KMS-11 (cell line): ENCODE data around the gene ALPI.

Experiments
- H2AFZ ChIP-seq: fragments of 200-600 bp; sonication (generic); 2 replicates; pipeline ENCODE4 v1.6.1; 2016; ENCODE audit warnings: antibody characterized with exemption, mixed run types, low read depth
- H3K27ac ChIP-seq: fragments of 200-600 bp; sonication (generic); 2 replicates; pipeline ENCODE4 v1.6.1; 2016; ENCODE audit warnings: mild to moderate bottlenecking, mixed run types
- H3K27me3 ChIP-seq: fragments of 200-600 bp; sonication (generic); 2 replicates; pipeline ENCODE4 v1.6.1; 2017; ENCODE audit warnings: mild to moderate bottlenecking, low read depth, mixed run types, moderate library complexity; ENCODE audit not compliant: insufficient read depth
- H3K36me3 ChIP-seq: fragments of 200-600 bp; sonication (generic); 2 replicates; pipeline ENCODE4 v1.6.1; 2017; ENCODE audit warnings: mild to moderate bottlenecking, mixed run types; ENCODE audit not compliant: insufficient read depth
- H3K4me1 ChIP-seq: fragments of 200-600 bp; sonication (generic); 2 replicates; pipeline ENCODE4 v1.6.1; 2016; ENCODE audit warnings: mild to moderate bottlenecking, low read depth, mixed run types; ENCODE audit not compliant: poor library complexity, severe bottlenecking
- H3K4me2 ChIP-seq: fragments of 200-600 bp; sonication (generic); 2 replicates; pipeline ENCODE4 v1.7.0; 2016; ENCODE audit warnings: mild to moderate bottlenecking, mixed run types
- H3K4me3 ChIP-seq: fragments of 200-600 bp; sonication (generic); IDR thresholded peaks from 2 replicates; pipeline ENCODE4 v1.6.1; 2017; ENCODE audit warnings: low read depth, low read length, mixed read lengths; ENCODE audit not compliant: insufficient read depth
- H3K79me2 ChIP-seq: fragments of 200-600 bp; sonication (generic); 2 replicates; pipeline ENCODE4 v1.6.1; 2016; ENCODE audit warnings: low read depth, mixed run types; ENCODE audit not compliant: insufficient read depth
- H3K9ac ChIP-seq: fragments of 200-600 bp; sonication (generic); 2 replicates; pipeline ENCODE4 v1.6.1; 2016; ENCODE audit warnings: mild to moderate bottlenecking, mixed run types
- H4K20me1 ChIP-seq: fragments of 200-600 bp; sonication (generic); 2 replicates; pipeline ENCODE4 v1.6.1; 2016; ENCODE audit warnings: mild to moderate bottlenecking, mixed run types; ENCODE audit not compliant: insufficient read depth
- TF ChIP-seq, protein P1 (sequence below): fragments of 200-600 bp; sonication (generic); conservative IDR thresholded peaks from 2 replicates; pipeline ENCODE4 v1.6.1; 2017; ENCODE audit warnings: low read depth, mild to moderate bottlenecking, antibody characterized with exemption, low read length, moderate library complexity, mixed read lengths

Gene ALPI

DNA sequence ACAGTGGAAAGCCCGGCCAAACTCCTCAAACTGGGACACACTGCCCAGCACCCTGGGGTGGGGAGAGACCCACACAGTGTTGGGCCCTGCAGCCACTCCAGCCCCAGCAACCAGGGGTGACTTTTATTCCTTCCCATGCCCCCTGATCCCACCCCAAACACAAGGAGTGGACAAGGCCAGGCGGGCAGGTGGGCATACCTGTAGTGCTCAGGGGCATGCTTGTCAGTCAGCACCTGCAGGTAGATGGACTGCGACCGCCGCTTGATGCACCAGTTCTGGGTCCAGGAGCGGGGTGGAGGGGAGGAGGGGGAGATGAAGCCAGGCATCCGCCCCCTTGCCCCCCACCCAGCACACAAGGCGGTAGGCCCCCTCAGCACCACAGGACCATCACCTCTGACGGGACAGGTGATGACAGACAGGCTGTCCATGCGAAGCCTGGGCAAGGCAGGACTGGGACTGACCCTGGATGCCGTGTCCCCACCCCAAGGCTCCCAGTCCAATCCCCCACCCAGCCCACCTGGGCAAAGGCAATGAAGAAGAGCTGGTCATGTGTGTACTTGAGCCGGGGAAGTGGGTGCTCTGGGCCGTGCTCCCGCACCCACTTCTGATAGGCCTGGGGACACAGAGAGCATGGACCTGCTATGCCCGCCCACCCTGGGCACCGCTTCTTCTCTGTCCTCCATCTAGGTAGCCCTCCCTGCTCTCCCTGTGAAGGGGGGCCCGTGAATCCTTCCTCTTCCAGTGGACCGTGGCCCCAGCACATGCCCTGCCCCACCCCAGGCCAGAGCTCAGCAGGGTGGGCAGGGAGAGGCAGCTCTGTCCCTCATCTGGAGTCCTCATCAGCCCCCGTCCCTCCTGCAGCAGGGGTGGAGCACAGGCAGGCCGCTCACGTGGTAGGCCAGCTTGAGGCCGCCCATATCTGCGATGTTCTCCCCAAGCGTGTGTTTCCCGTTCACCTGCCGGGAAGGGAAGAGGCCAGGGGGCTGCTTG is 24.5 kb downstream of the ALPI start:
- H3K27me3 ChIP-seq: peaks cover 7% of the 10 kb centered on the region; the same call in 1 of the 2 replicates
- no peaks in the 10 kb centered on the region for H3K4me1 ChIP-seq
- H2AFZ ChIP-seq: no peak overlapping the region
- TF ChIP-seq, protein P1, sequence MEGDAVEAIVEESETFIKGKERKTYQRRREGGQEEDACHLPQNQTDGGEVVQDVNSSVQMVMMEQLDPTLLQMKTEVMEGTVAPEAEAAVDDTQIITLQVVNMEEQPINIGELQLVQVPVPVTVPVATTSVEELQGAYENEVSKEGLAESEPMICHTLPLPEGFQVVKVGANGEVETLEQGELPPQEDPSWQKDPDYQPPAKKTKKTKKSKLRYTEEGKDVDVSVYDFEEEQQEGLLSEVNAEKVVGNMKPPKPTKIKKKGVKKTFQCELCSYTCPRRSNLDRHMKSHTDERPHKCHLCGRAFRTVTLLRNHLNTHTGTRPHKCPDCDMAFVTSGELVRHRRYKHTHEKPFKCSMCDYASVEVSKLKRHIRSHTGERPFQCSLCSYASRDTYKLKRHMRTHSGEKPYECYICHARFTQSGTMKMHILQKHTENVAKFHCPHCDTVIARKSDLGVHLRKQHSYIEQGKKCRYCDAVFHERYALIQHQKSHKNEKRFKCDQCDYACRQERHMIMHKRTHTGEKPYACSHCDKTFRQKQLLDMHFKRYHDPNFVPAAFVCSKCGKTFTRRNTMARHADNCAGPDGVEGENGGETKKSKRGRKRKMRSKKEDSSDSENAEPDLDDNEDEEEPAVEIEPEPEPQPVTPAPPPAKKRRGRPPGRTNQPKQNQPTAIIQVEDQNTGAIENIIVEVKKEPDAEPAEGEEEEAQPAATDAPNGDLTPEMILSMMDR: no peak
- H3K27ac ChIP-seq: no peak overlapping the region
- H3K36me3 ChIP-seq: no peaks in the 10 kb centered on the region
- H3K9ac ChIP-seq: no peak overlapping the region
- no peak overlapping the region for H3K4me2 ChIP-seq
- H3K79me2 ChIP-seq: no peaks in the 10 kb centered on the region
- H4K20me1 ChIP-seq: no peaks in the 10 kb centered on the region
- no peak overlapping the region for H3K4me3 ChIP-seq

DNA sequence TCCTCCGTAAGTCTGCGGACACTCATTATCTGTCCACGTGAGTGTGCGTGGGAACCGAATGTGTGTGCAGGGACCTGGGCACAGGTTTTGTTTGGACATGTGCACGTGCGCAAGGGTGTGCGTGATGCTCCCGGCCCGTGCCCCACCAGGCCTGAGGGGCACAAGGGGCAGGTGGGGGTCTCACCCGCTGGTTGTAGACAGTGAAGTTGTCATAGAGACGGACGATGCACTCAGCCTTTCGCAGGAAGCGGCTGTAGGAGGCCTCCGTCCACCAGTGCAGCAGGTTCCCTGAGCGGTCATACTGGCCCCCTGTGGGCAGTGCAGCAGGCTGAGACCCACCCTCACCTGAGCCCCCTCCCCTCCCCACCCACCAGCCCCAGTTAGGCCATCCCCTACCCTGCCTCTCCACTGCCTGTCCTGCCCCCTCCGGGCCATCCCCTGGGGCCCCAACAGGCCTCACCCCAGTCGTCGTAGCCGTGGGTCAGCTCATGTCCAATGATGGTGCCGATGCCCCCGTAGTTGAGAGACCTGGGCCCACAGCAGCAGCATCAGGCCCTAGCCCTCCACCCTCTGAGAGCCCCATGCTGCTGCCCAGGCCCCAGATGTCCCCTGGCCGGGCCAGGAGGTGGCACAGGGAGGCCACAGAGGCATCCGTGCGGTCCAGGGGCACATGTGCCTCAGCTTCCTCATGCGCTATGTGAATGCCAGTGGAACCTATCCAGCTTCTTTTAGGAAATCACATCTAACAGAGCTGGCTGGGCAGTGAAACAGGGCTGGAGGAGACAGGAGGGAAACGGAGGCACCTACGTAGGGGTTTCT is 25.6 kb downstream of the ALPI start:
- H3K4me3 ChIP-seq: no peak overlapping the region
- H3K27me3 ChIP-seq: peaks cover 7% of the 10 kb centered on the region; the same call in 1 of the 2 replicates
- TF ChIP-seq, protein P1: no peak
- H3K4me2 ChIP-seq: no peak overlapping the region
- no peaks in the 10 kb centered on the region for H3K36me3 ChIP-seq
- H3K9ac ChIP-seq: no peak overlapping the region
- H2AFZ ChIP-seq: no peak overlapping the region
- no peak overlapping the region for H3K27ac ChIP-seq
- H3K79me2 ChIP-seq: no peaks in the 10 kb centered on the region
- H3K4me1 ChIP-seq: no peaks in the 10 kb centered on the region
- H4K20me1 ChIP-seq: no peaks in the 10 kb centered on the region

DNA sequence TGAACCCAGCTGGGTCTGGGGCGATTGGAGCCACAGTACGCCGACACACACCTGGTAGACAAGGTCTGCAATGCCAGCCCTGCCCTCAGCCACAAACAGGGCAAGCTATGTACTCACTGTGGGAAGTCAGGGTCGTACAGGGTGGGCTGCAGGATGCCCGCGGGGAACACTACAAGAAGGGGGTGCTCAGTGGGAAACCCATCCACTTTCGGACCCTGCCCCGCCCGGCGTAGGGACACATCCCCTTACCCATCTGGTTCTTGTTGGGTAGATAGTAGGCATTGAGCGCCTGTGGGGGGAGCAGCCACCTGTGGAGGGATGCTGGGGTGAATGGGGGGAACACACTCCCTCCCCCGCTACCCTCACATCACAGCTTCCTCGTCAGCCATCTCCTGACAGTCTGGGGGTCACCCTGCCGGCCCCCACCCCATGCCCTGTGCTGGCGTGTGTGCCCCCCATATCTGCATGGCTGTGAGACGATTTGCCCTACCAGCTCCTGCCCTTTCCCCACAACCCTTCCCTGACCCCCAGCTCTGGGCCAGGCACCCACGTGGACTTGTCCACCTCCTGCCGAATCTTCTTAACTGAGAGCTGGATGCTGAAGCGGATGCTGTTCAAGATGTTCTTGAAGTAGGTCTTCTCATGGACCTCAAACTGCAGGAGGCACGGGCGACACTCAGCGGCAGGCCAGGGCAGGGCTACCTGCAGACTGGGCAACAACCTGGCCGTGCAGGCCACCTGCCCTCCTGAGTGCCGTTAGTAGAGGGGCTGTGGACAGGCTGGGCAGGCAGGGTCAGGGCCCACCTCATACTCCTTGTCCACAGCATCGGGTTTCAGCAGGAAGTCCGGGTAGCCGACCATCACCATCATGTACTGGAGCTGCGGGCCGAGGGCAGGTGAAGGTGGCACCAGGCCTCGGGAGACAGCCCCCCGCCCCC is 26.6 kb downstream of the ALPI start:
- no peaks in the 10 kb centered on the region for H4K20me1 ChIP-seq
- no peak overlapping the region for H3K4me3 ChIP-seq
- no peak overlapping the region for H3K4me2 ChIP-seq
- no peaks in the 10 kb centered on the region for H3K4me1 ChIP-seq
- TF ChIP-seq, protein P1: no peak
- H3K79me2 ChIP-seq: no peaks in the 10 kb centered on the region
- H2AFZ ChIP-seq: no peak overlapping the region
- no peaks in the 10 kb centered on the region for H3K36me3 ChIP-seq
- H3K27me3 ChIP-seq: peaks cover 7% of the 10 kb centered on the region; the same call in 1 of the 2 replicates
- no peak overlapping the region for H3K9ac ChIP-seq
- H3K27ac ChIP-seq: no peak overlapping the region

DNA sequence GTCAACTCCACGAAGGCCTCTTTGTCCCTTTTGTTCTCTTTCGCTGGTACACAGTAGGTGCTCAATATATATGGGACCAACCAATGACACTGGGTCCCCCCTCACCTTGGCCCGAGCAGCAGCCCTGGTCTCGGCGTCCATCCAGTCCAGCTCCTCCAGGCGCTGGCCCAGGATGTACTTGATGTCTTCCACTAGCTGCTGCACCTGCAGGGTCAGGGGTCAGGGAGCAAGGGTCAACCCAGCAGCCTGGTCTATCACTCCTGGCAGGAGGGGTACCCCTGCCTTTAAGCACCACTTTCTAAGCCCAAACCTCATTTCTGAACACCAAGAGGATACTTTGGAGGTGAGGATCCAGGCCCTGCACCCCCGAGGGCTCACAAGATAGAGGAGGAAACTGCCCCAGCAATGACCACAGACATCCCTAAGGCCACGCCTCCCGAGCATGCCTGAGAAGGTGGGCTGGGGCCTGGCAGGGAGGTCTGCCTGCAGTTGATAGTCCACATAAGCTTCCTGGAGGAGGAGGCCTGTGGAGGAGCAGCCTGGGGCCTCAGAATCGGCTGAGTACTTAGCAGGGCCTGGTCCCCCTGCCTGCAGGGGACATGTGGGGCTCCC is 27.5 kb downstream of the ALPI start:
- no peaks in the 10 kb centered on the region for H3K36me3 ChIP-seq
- H3K79me2 ChIP-seq: no peaks in the 10 kb centered on the region
- no peak overlapping the region for H2AFZ ChIP-seq
- H3K9ac ChIP-seq: no peak overlapping the region
- H3K4me2 ChIP-seq: no peak overlapping the region
- no peaks in the 10 kb centered on the region for H3K4me1 ChIP-seq
- H3K4me3 ChIP-seq: no peak overlapping the region
- TF ChIP-seq, protein P1: no peak
- peaks cover 7% of the 10 kb centered on the region; the same call in 1 of the 2 replicates for H3K27me3 ChIP-seq
- H4K20me1 ChIP-seq: no peaks in the 10 kb centered on the region
- H3K27ac ChIP-seq: no peak overlapping the region
